Gastrocnemius medialis (tissue), 4 donors: Measurements from ENCODE around the gene ADGRV1. TPM values are rescaled to one million over a fixed set of nuclear protein-coding genes. Genes with fewer than 3 reads are reported as not detected.

Experiments
- ATAC-seq, 2 donors: fragments of 150-250 bp; one replicate each; pipeline ENCODE4 v1.9.1; 2016
- DNase-seq, 2 donors: peaks; one replicate each; pipeline ENCODE4 v3.0.0-alpha.2; 2019
- H3K27ac ChIP-seq, 4 donors: fragments of 200-600 bp; sonication (generic); 1 replicate in 1 of 4; 2 replicates in 3 of 4; pipeline ENCODE4 v1.5.1; 2016 to 2018; ENCODE audit warnings: mild to moderate bottlenecking in 2 of 4, moderate library complexity in 1 of 4
- H3K27me3 ChIP-seq, 3 donors: fragments of 200-600 bp; sonication (generic) in 2 of 3; 1 replicate in 1 of 3; 2 replicates in 2 of 3; pipeline versions ENCODE4 v1.5.1 to v1.6.0; 2016 to 2019; ENCODE audit warnings: mild to moderate bottlenecking in 1 of 3, moderate library complexity in 1 of 3
- H3K36me3 ChIP-seq, 2 donors: fragments of 200-600 bp; sonication (generic) in 1 of 2; one replicate each; pipeline ENCODE4 v1.5.1; 2017 to 2018
- H3K4me1 ChIP-seq, 2 donors: fragments of 200-600 bp; sonication (generic) in 1 of 2; one replicate each; pipeline ENCODE4 v1.5.1; 2016 to 2017; ENCODE audit warnings: mild to moderate bottlenecking in 2 of 2
- H3K4me3 ChIP-seq, 4 donors: fragments of 200-600 bp; sonication (generic) in 3 of 4; 1 replicate in 1 of 4; 2 replicates in 3 of 4; pipeline ENCODE4 v1.5.1; 2016 to 2019; ENCODE audit warnings: mild to moderate bottlenecking in 2 of 4
- H3K9me3 ChIP-seq, 3 donors: fragments of 200-600 bp; sonication (generic) in 2 of 3; 1 replicate in 1 of 3; 2 replicates in 2 of 3; pipeline ENCODE4 v1.5.1; 2016 to 2019
- POLR2A ChIP-seq, 2 donors: fragments of 450-650 bp; IDR thresholded peaks; one replicate each; pipeline ENCODE4 v1.6.1; 2017; ENCODE audit warnings: antibody characterized with exemption in 2 of 2, mild to moderate bottlenecking in 2 of 2, moderate library complexity in 2 of 2
- in situ Hi-C, 4 donors: fragments of 200-750 bp; cut with MboI; loops; one replicate each; pipeline versions ENCODE4 v1.15.0 to v1.8.0; 2017; ENCODE audit warnings: low sequenced_read_pairs in 4 of 4
- intact Hi-C: fragments of 100-400 bp; cut with DNase I; formaldehyde crosslinking; loops from one replicate; pipeline ENCODE4 v1.15.1; 2023; ENCODE audit warnings: low total_unique reads
- total RNA-seq, 4 donors: library from RNA; depleted of rRNA; stranded (reverse); fragments of >200 nt; gene quantifications; one replicate each; pipeline versions ENCODE4 v1.1.0 to v1.2.3, GENCODE V29; 2016
- TF ChIP-seq, protein P1 (sequence below), 5 experiments: fragments of 450-650 bp in 3 of 5; fragments of 200-600 bp in 2 of 5; sonication (generic) in 2 of 5; IDR thresholded peaks in 4 of 5; conservative IDR thresholded peaks in 1 of 5; 1 replicate in 4 of 5; 2 replicates in 1 of 5; pipeline ENCODE4 v1.5.1; 2016 to 2019; ENCODE audit warnings: antibody characterized with exemption in 5 of 5, mild to moderate bottlenecking in 3 of 5, moderate library complexity in 3 of 5

The ADGRV1 gene, protein sequence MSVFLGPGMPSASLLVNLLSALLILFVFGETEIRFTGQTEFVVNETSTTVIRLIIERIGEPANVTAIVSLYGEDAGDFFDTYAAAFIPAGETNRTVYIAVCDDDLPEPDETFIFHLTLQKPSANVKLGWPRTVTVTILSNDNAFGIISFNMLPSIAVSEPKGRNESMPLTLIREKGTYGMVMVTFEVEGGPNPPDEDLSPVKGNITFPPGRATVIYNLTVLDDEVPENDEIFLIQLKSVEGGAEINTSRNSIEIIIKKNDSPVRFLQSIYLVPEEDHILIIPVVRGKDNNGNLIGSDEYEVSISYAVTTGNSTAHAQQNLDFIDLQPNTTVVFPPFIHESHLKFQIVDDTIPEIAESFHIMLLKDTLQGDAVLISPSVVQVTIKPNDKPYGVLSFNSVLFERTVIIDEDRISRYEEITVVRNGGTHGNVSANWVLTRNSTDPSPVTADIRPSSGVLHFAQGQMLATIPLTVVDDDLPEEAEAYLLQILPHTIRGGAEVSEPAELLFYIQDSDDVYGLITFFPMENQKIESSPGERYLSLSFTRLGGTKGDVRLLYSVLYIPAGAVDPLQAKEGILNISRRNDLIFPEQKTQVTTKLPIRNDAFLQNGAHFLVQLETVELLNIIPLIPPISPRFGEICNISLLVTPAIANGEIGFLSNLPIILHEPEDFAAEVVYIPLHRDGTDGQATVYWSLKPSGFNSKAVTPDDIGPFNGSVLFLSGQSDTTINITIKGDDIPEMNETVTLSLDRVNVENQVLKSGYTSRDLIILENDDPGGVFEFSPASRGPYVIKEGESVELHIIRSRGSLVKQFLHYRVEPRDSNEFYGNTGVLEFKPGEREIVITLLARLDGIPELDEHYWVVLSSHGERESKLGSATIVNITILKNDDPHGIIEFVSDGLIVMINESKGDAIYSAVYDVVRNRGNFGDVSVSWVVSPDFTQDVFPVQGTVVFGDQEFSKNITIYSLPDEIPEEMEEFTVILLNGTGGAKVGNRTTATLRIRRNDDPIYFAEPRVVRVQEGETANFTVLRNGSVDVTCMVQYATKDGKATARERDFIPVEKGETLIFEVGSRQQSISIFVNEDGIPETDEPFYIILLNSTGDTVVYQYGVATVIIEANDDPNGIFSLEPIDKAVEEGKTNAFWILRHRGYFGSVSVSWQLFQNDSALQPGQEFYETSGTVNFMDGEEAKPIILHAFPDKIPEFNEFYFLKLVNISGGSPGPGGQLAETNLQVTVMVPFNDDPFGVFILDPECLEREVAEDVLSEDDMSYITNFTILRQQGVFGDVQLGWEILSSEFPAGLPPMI (N-terminal part only)
- total RNA-seq: under 1 TPM in 2 of 4 donors, not detected in 2; 0.22 to 0.41 TPM

DNA sequence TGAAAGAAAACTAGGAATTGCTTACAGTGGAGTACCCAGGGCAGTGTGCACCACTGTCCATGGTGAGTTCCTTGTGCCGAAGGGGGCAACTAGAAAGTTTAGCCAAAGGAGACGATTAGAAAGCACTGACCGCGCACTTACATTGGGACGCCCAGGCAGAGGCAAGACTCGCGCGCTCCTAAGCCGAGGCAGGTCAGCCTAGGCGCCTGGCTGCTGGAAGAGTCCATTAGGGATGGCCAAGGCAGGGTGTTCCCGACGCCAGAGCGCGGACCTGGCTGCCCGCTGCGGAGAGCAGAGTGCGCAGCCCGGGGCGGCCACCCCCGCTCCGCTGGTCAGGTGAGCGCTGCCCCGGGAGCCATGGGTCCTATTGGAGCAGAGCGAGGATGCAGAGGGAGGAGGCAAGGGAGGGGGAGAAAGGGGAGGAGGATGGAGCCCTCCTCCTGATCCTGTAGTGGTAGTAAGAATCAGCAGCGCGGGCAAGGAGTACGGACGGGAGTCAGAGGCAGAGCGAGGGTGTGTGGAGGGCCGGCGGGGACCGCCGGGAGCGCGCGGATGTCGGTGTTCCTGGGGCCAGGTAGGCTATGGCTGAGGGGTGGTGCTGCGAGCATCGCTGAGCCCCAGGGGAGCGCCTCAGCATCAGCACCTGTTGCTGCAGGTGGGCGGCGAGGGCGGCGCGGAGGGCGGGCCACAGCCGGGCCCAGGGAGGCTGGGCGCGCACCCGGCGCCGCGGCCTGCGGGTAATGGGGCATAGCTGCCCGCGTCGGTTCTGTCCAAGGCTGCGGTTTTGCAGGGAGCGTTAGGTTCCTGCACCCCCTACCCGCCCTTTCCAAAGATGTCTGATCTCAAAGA is at the start of gene ADGRV1:
Gene ADGRV1 (plus strand): TSS at position 454 of the 849 bp plus-strand sequence. CDS start 99 bp downstream, at position 553.
- in situ Hi-C loops: no loop called here
- Histone ChIP-seq H3K27ac (no peak within 1 kb of the TSS), H3K4me3 (peak within 1 kb of the TSS; percentile 9 to 46 (median 39)), H3K4me1 (peaks cover 7% of the 10 kb centered on the region in 2 donors), H3K36me3 (no peaks in the 10 kb centered on the region), H3K9me3 (no peaks in the 10 kb centered on the region), H3K27me3 (peaks cover 39 to 42% (median 39%) of the 10 kb centered on the region in 3 donors)
- ATAC-seq (peak in 1 of 2 donors; percentile 44), DNase-seq (peak in 1 of 2 donors; percentile 11)
- intact Hi-C loops: no loop called here
- TF ChIP-seq POLR2A (IDR thresholded peaks at IDR 0.05): no peak
- TF ChIP-seq, protein P1, sequence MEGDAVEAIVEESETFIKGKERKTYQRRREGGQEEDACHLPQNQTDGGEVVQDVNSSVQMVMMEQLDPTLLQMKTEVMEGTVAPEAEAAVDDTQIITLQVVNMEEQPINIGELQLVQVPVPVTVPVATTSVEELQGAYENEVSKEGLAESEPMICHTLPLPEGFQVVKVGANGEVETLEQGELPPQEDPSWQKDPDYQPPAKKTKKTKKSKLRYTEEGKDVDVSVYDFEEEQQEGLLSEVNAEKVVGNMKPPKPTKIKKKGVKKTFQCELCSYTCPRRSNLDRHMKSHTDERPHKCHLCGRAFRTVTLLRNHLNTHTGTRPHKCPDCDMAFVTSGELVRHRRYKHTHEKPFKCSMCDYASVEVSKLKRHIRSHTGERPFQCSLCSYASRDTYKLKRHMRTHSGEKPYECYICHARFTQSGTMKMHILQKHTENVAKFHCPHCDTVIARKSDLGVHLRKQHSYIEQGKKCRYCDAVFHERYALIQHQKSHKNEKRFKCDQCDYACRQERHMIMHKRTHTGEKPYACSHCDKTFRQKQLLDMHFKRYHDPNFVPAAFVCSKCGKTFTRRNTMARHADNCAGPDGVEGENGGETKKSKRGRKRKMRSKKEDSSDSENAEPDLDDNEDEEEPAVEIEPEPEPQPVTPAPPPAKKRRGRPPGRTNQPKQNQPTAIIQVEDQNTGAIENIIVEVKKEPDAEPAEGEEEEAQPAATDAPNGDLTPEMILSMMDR (IDR thresholded peaks at IDR 0.05 in 4 of 5, conservative IDR thresholded peaks at IDR 0.05 in 1 of 5): no peak

DNA sequence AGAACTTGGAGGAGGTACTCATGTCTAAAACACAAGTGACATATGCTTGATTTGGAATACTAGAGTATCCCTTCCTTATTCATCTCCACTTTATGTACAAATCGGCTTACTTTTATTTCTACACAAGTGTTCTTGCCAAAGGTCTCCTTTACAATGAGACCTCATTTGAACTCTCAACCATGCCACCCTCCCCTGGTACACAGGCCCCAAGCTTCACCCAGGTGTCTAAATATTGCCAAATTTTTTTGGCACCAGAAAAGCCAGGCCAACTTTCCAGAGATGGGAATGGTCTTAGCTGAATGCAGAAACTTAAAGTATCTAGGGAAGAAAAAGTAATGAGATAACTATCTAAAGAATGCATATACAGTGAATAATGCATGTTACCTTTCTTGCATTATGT is 48.2 kb upstream of the ADGRV1 start:
- TF ChIP-seq, protein P1 (IDR thresholded peaks at IDR 0.05 in 4 of 5, conservative IDR thresholded peaks at IDR 0.05 in 1 of 5): no peak
- Histone ChIP-seq H3K4me1 (no peaks in the 10 kb centered on the region), H3K36me3 (no peaks in the 10 kb centered on the region), H3K9me3 (no peaks in the 10 kb centered on the region), H3K4me3 (no peak overlapping the region), H3K27me3 (no peaks in the 10 kb centered on the region), H3K27ac (no peak overlapping the region)
- intact Hi-C loops: no loop called here
- ATAC-seq (no peak), DNase-seq (no peak)
- in situ Hi-C loops: no loop called here

DNA sequence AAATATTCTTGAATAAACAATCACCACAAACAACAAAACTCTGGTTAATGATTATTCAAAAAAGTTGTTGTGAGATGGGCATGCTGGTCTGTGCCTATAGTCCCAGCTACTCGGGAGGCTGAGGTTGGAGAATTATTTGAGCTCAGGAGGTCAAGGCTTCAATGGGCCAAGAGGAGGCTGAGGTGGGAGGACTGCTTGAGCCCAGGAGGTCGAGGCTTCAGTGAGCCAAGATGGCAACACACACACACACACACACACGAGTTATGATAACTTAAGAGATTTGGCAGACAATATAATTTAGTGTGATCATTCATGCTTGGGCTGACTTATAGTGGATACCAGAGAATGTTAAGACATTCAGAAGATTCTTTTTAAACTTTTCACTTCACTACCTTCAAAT is 44.1 kb upstream of the ADGRV1 start:
- no peak for ATAC-seq
- Histone ChIP-seq H3K27me3 (no peaks in the 10 kb centered on the region), H3K36me3 (peaks cover 0 to 12% of the 10 kb centered on the region in 2 donors), H3K4me1 (no peaks in the 10 kb centered on the region), H3K9me3 (no peaks in the 10 kb centered on the region), H3K27ac (no peak overlapping the region), H3K4me3 (no peak overlapping the region)
- in situ Hi-C loops: no loop called here
- intact Hi-C loops: no loop called here
- TF ChIP-seq, protein P1 (IDR thresholded peaks at IDR 0.05 in 4 of 5, conservative IDR thresholded peaks at IDR 0.05 in 1 of 5): no peak
- no peak for TF ChIP-seq POLR2A (IDR thresholded peaks at IDR 0.05)
- DNase-seq: no peak

DNA sequence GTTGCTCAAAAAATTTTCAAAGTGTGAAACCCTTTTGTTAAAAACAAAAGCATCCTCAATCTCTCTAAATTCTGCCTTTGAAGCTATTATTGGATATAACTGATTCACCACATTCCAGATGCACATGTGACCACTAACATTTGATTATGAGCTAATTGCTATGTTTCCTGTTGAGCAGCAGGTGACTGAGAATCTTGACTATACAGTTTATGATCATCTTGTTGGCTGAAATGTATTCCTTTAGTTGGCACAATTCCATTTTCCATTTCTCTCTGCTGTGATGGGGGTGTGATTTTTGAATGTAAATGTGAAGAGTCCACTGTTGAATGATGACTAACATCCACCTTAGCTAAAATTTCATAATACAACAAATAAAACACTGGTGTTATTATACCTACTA is 39.9 kb upstream of the ADGRV1 start:
- Histone ChIP-seq H3K4me1 (no peaks in the 10 kb centered on the region), H3K36me3 (peaks cover 0 to 41% of the 10 kb centered on the region in 2 donors), H3K4me3 (no peak overlapping the region), H3K9me3 (no peaks in the 10 kb centered on the region), H3K27me3 (no peaks in the 10 kb centered on the region), H3K27ac (no peak overlapping the region)
- no peak for DNase-seq
- TF ChIP-seq, protein P1 (IDR thresholded peaks at IDR 0.05 in 4 of 5, conservative IDR thresholded peaks at IDR 0.05 in 1 of 5): no peak
- no peak for TF ChIP-seq POLR2A (IDR thresholded peaks at IDR 0.05)
- ATAC-seq: no peak
- in situ Hi-C loops: no loop called here
- intact Hi-C loops: no loop called here
